Lower leg skin (tissue), 3 donors: Measurements from ENCODE around the gene MUC2.

Experiments
- CTCF ChIP-seq, 3 donors: fragments of 450-650 bp; IDR thresholded peaks; one replicate each; pipeline ENCODE4 v1.5.1; 2016; ENCODE audit warnings: antibody characterized with exemption in 3 of 3, mild to moderate bottlenecking in 3 of 3, moderate library complexity in 2 of 3
- POLR2A ChIP-seq, 2 donors: fragments of 450-650 bp; IDR thresholded peaks; one replicate each; pipeline ENCODE4 v1.6.1; 2016 to 2017; ENCODE audit warnings: antibody characterized with exemption in 2 of 2, mild to moderate bottlenecking in 1 of 2, moderate library complexity in 1 of 2

- TF ChIP-seq CTCF (IDR thresholded peaks at IDR 0.05) = no peak
- TF ChIP-seq POLR2A (IDR thresholded peaks at IDR 0.05) = no peak
Observed at GRCh38 chr11:1121813-1122663, 47.4 kb downstream of the MUC2 start.
